HL-60 (cell line): ENCODE measurements around the gene ANKRD50.

Experiments
- DNase-seq, 2 experiments: peaks; one replicate each; pipeline ENCODE4 v3.0.0-alpha.2; 2010 to 2020; ENCODE audit warnings: low read depth in 1 of 2, low spot score in 1 of 2
- H3K27ac ChIP-seq: fragments of 250-450 bp; sonication (Bioruptor Pico); replicated peaks from 2 replicates; pipeline ENCODE4 v1.5.1; 2020; ENCODE audit warnings: mild to moderate bottlenecking, moderate library complexity
- H3K27me3 ChIP-seq: fragments of 250-450 bp; sonication (Bioruptor Pico); 2 replicates; pipeline ENCODE4 v1.5.1; 2021; ENCODE audit warnings: mild to moderate bottlenecking, moderate library complexity; ENCODE audit not compliant: insufficient read depth, poor library complexity, severe bottlenecking
- H3K4me3 ChIP-seq: replicated peaks from 2 replicates; pipeline ENCODE4 v1.5.1; 2011; ENCODE audit warnings: mild to moderate bottlenecking, control low read depth, low read length; ENCODE audit not compliant: insufficient read depth
- GABPA ChIP-seq: IDR thresholded peaks from 2 replicates; pipeline ENCODE4 v1.6.1; 2012; ENCODE audit warnings: low read depth
- POLR2AphosphoS5 ChIP-seq: IDR thresholded peaks from 2 replicates; pipeline ENCODE4 v1.6.1; 2012; ENCODE audit warnings: low read depth
- SPI1 ChIP-seq: IDR thresholded peaks from 2 replicates; pipeline ENCODE4 v1.6.1; 2012; ENCODE audit warnings: low read depth, mild to moderate bottlenecking, borderline replicate concordance
- TF ChIP-seq, protein P1 (sequence below): IDR thresholded peaks from 2 replicates; pipeline ENCODE4 v1.6.1; 2012; ENCODE audit warnings: low read depth; ENCODE audit not compliant: insufficient replicate concordance
- TF ChIP-seq, protein P2 (sequence below): IDR thresholded peaks from one replicate; pipeline ENCODE4 v1.5.1; 2011; ENCODE audit warnings: low read length, control low read depth, inconsistent platforms; ENCODE audit not compliant: insufficient read depth

ANKRD50 gene

GRCh38 chr4:124685851-124686250, 26.7 kb downstream of the ANKRD50 start:
- Histone ChIP-seq H3K27ac (no peak overlapping the region), H3K4me3 (no peak overlapping the region), H3K27me3 (no peaks in the 10 kb centered on the region)
- DNase-seq = no peak
- TF ChIP-seq SPI1 = no peak
- no peak for TF ChIP-seq GABPA
- TF ChIP-seq, protein P1, sequence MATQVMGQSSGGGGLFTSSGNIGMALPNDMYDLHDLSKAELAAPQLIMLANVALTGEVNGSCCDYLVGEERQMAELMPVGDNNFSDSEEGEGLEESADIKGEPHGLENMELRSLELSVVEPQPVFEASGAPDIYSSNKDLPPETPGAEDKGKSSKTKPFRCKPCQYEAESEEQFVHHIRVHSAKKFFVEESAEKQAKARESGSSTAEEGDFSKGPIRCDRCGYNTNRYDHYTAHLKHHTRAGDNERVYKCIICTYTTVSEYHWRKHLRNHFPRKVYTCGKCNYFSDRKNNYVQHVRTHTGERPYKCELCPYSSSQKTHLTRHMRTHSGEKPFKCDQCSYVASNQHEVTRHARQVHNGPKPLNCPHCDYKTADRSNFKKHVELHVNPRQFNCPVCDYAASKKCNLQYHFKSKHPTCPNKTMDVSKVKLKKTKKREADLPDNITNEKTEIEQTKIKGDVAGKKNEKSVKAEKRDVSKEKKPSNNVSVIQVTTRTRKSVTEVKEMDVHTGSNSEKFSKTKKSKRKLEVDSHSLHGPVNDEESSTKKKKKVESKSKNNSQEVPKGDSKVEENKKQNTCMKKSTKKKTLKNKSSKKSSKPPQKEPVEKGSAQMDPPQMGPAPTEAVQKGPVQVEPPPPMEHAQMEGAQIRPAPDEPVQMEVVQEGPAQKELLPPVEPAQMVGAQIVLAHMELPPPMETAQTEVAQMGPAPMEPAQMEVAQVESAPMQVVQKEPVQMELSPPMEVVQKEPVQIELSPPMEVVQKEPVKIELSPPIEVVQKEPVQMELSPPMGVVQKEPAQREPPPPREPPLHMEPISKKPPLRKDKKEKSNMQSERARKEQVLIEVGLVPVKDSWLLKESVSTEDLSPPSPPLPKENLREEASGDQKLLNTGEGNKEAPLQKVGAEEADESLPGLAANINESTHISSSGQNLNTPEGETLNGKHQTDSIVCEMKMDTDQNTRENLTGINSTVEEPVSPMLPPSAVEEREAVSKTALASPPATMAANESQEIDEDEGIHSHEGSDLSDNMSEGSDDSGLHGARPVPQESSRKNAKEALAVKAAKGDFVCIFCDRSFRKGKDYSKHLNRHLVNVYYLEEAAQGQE = no peak

- Histone ChIP-seq H3K27ac (no peak overlapping the region), H3K4me3 (no peak overlapping the region), H3K27me3 (no peaks in the 10 kb centered on the region)
- TF ChIP-seq SPI1 (no peak), POLR2AphosphoS5 (no peak), GABPA (no peak)
- TF ChIP-seq, protein P2, sequence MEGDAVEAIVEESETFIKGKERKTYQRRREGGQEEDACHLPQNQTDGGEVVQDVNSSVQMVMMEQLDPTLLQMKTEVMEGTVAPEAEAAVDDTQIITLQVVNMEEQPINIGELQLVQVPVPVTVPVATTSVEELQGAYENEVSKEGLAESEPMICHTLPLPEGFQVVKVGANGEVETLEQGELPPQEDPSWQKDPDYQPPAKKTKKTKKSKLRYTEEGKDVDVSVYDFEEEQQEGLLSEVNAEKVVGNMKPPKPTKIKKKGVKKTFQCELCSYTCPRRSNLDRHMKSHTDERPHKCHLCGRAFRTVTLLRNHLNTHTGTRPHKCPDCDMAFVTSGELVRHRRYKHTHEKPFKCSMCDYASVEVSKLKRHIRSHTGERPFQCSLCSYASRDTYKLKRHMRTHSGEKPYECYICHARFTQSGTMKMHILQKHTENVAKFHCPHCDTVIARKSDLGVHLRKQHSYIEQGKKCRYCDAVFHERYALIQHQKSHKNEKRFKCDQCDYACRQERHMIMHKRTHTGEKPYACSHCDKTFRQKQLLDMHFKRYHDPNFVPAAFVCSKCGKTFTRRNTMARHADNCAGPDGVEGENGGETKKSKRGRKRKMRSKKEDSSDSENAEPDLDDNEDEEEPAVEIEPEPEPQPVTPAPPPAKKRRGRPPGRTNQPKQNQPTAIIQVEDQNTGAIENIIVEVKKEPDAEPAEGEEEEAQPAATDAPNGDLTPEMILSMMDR = no peak
- TF ChIP-seq, protein P1 = no peak
- no peak for DNase-seq
Observed at GRCh38 chr4:124684301-124684700, 28.2 kb downstream of the ANKRD50 start.

DNA sequence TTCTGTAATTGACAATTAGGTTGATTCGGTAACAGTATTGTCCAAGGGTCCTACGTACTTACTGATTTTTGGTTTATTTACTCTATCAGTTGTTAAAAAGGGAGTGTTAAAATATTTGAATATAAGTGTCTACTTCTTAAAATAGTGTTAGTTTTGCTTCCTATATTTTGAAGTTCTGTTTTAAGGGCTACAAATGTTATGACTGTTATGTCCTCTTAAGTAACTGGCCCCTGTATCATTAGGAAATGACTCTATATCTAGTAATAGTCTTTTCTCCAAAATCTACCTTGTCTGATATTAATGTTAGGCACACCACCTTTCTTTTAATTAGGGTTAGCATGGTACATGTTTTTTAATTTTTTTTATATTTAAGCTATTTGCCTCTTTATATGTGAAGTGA, 30.1 kb downstream of the ANKRD50 start:
- TF ChIP-seq, protein P1 = no peak
- no peak for TF ChIP-seq POLR2AphosphoS5
- TF ChIP-seq, protein P2 = no peak
- H3K27me3 ChIP-seq = no peaks in the 10 kb centered on the region
- no peak overlapping the region for H3K4me3 ChIP-seq
- no peak overlapping the region for H3K27ac ChIP-seq
- no peak for DNase-seq

GRCh38 chr4:124666496-124666895, 46.0 kb downstream of the ANKRD50 start:
- DNase-seq = no peak
- no peak overlapping the region for H3K4me3 ChIP-seq
- H3K27me3 ChIP-seq = no peaks in the 10 kb centered on the region
- no peak overlapping the region for H3K27ac ChIP-seq
- TF ChIP-seq, protein P1 = no peak
- no peak for TF ChIP-seq SPI1
- TF ChIP-seq POLR2AphosphoS5 = no peak
- TF ChIP-seq, protein P2 = no peak
- no peak for TF ChIP-seq GABPA
